ENCODE measurements around the gene WIPF2.

The WIPF2 gene

DNA sequence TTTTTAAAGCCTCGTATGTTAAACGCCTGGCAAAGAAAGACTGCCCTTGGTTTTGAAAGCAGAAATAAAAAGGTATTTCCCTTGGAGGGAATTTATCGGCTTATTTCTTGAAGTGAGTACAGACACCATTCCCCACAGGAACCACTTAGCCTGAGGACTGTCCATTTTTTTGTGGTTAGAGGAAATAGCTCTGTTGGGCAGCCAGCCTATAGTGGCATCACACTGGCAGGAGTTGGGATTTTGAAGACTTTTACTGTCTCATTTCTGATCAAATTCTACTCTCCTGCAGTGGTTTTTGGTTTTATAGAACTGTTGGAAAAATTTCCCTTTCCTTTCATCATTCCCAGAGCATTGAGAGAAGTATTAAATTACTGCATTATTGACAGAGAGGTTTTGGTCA is 34.5 kb downstream of the WIPF2 start:
- H3K4me3 ChIP-seq (ENCODE audit: low read length), result no peak overlapping the region
- TF ChIP-seq CTCF (conservative IDR thresholded peaks at IDR 0.05; ENCODE audit: low read length), result no peak
- peak; percentile 18 for DNase-seq (ENCODE audit: low read depth)

DNA sequence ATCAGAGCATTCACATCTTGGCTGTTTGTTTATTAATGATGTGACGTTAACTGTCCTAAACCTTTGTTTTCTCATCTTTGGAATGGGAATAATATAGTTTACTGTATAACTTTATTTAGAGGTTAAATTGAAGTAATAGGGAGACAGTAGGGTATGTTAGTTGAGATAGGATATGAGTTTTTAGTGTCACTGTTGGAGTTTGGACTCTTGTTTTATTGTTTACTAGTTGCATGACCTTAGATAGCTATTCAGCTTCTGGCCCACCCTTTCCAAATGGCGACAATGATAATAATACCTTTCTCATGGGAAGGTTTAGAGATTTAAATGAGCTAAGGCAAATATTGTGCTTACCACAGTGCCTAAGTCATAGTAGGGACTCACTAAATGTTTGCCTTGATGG is 40.4 kb downstream of the WIPF2 start:
- H3K4me3 ChIP-seq (ENCODE audit: low read length), result no peak overlapping the region
- no peak for TF ChIP-seq CTCF (conservative IDR thresholded peaks at IDR 0.05; ENCODE audit: low read length)
- no peak for DNase-seq (ENCODE audit: low read depth)

GRCh38 chr17:40260528-40260927 is 41.4 kb downstream of the WIPF2 start:
- no peak overlapping the region for H3K4me3 ChIP-seq (ENCODE audit: low read length)
- no peak for DNase-seq (ENCODE audit: low read depth)
- TF ChIP-seq CTCF (conservative IDR thresholded peaks at IDR 0.05; ENCODE audit: low read length), result no peak

GRCh38 chr17:40264458-40265185 is 45.5 kb downstream of the WIPF2 start:
- no peak overlapping the region for H3K4me3 ChIP-seq (ENCODE audit: low read length)
- no peak for TF ChIP-seq CTCF (conservative IDR thresholded peaks at IDR 0.05; ENCODE audit: low read length)
- no peak for DNase-seq (ENCODE audit: low read depth)

DNA sequence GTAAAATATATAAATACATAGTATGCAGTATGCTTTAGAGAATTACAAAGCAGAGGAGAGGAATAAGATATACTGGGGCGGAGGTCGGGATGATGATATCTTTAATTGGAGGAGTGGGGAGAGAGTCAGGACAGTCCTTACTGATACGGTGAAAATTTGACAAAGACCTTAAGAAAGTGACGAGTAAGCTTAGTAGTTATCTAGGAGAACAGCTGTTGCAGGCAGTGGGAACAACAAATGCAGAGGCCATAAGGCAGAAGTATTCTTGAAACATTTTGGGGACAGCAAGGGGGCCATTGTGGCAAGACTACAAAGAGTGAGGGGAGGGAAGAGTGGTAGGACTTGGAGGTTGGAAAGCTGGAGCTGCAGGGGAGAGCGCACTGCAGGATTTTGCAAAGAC is 46.2 kb downstream of the WIPF2 start:
- no peak overlapping the region for H3K4me3 ChIP-seq (ENCODE audit: low read length)
- no peak for TF ChIP-seq CTCF (conservative IDR thresholded peaks at IDR 0.05; ENCODE audit: low read length)
- DNase-seq (ENCODE audit: low read depth), result no peak

GRCh38 chr17:40266882-40267281 is 47.8 kb downstream of the WIPF2 start:
- no peak overlapping the region for H3K4me3 ChIP-seq (ENCODE audit: low read length)
- DNase-seq (ENCODE audit: low read depth), result no peak
- no peak for TF ChIP-seq CTCF (conservative IDR thresholded peaks at IDR 0.05; ENCODE audit: low read length)

DNA sequence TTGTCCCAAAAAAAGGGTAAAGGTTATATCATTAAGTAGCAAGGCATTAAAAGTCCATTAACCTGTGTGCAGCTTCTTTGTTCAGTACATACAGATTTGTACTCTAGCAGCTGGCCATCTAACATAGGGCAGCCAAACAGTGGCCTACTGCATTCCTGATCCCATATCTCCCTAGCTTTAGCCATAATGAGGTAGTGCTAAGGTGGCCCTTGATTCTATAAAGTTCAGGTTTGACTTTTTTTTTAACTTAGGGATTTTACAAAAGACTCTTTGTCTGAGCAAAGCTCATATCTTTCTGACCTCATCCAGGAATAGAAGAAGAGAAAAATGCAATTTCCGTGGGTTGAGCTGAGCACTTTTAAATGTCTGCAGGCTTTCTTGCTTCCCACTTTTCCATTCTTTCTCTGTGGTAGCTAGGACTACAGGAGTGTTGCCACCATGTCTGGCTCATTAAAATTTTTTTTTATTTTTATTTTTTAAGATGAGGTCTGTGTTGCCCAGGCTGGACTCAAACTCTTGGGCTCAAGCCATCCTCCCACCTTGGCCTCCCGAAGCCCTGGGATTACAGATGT is 49.1 kb downstream of the WIPF2 start:
- DNase-seq (ENCODE audit: low read depth), result no peak
- TF ChIP-seq CTCF (conservative IDR thresholded peaks at IDR 0.05; ENCODE audit: low read length), result no peak

More for the DNA sequence above, 49.1 kb downstream of the WIPF2 start:
- H3K4me3 ChIP-seq (ENCODE audit: low read length), result no peak overlapping the region

Measured in AG10803 (cell line).